A549 (cell line): ENCODE data around the gene SLC3A2. TPM values are rescaled to one million over a fixed set of nuclear protein-coding genes. Genes with fewer than 3 reads are reported as not detected.

ENCODE experiments used
- CBX2 ChIP-seq: fragments of 200-600 bp; sonication (generic); IDR thresholded peaks from 2 replicates; pipeline ENCODE4 v1.6.1; 2016; ENCODE audit warnings: low read depth, mild to moderate bottlenecking, borderline replicate concordance
- CEBPB ChIP-seq, 2 experiments: fragments of >200 bp in 1 of 2; sonication (Bioruptor Twin) in 1 of 2; formaldehyde crosslinking in 1 of 2; IDR thresholded peaks; 2 replicates each; pipeline ENCODE4 v1.6.1; 2012 to 2016
- FOSB ChIP-seq: fragments of 250-450 bp; sonication (Bioruptor Pico); IDR thresholded peaks from 2 replicates; pipeline ENCODE4 v1.5.0; 2020; ENCODE audit warnings: mild to moderate bottlenecking, moderate library complexity
- FOSL2 ChIP-seq, 2 experiments: fragments of 450-650 bp in 1 of 2; fragments of >200 bp in 1 of 2; sonication (Bioruptor Twin) in 1 of 2; formaldehyde crosslinking; IDR thresholded peaks; 2 replicates each; pipeline versions ENCODE4 v1.5.0 to v1.6.1; 2016 to 2020; ENCODE audit warnings: mild to moderate bottlenecking in 1 of 2, moderate library complexity in 1 of 2
- HDAC2 ChIP-seq: fragments of 200-600 bp; sonication (generic); IDR thresholded peaks from 2 replicates; pipeline ENCODE4 v1.6.1; 2016
- HOXB13 ChIP-seq: fragments of 250-450 bp; sonication (Bioruptor Pico); IDR thresholded peaks from 2 replicates; pipeline ENCODE4 v1.5.0; 2020; ENCODE audit warnings: low read depth, mild to moderate bottlenecking, moderate library complexity
- JUN ChIP-seq, 2 experiments: fragments of >200 bp; sonication (Bioruptor Twin); formaldehyde crosslinking; IDR thresholded peaks; 2 replicates in 1 of 2; 3 replicates in 1 of 2; pipeline ENCODE4 v1.6.1; 2016 to 2017
- JUNB ChIP-seq: fragments of >200 bp; sonication (Bioruptor Twin); formaldehyde crosslinking; IDR thresholded peaks from 2 replicates; pipeline ENCODE4 v1.6.1; 2016
- KDM1A ChIP-seq: fragments of 200-600 bp; sonication (generic); IDR thresholded peaks from 2 replicates; pipeline ENCODE4 v1.6.1; 2016; ENCODE audit warnings: low read depth, mild to moderate bottlenecking
- KDM5A ChIP-seq: fragments of 200-600 bp; sonication (generic); IDR thresholded peaks from 2 replicates; pipeline ENCODE4 v1.6.1; 2016; ENCODE audit warnings: antibody characterized with exemption, mild to moderate bottlenecking
- MYC ChIP-seq: IDR thresholded peaks from 2 replicates; pipeline ENCODE4 v1.6.1; 2012; ENCODE audit warnings: mild to moderate bottlenecking, inconsistent platforms, low read length, improper control_type of control experiment, borderline replicate concordance
- NPAS2 ChIP-seq: fragments of 250-450 bp; sonication (Bioruptor Pico); IDR thresholded peaks from 2 replicates; pipeline ENCODE4 v1.8.0; 2022; ENCODE audit warnings: mild to moderate bottlenecking, moderate library complexity, borderline replicate concordance
- NR3C1 ChIP-seq: fragments of >200 bp; sonication (Bioruptor Twin); formaldehyde crosslinking; IDR thresholded peaks from 3 replicates; pipeline ENCODE4 v1.6.1; 2017
- POLR2A ChIP-seq: IDR thresholded peaks from 2 replicates; pipeline ENCODE4 v1.6.1; 2012; ENCODE audit warnings: mild to moderate bottlenecking, low read length
- POLR2AphosphoS2 ChIP-seq: conservative IDR thresholded peaks from 2 replicates; pipeline ENCODE4 v1.6.1; 2012; ENCODE audit warnings: low read length, improper control_type of control experiment, inconsistent platforms
- RAD21 ChIP-seq, 2 experiments: fragments of >200 bp in 1 of 2; sonication (Bioruptor Twin) in 1 of 2; formaldehyde crosslinking in 1 of 2; IDR thresholded peaks in 1 of 2; conservative IDR thresholded peaks in 1 of 2; 2 replicates in 1 of 2; 3 replicates in 1 of 2; pipeline ENCODE4 v1.6.1; 2012 to 2018; ENCODE audit warnings: inconsistent platforms in 1 of 2
- SMC3 ChIP-seq: fragments of >200 bp; sonication (Bioruptor Twin); formaldehyde crosslinking; IDR thresholded peaks from 3 replicates; pipeline ENCODE4 v1.6.1; 2018; ENCODE audit warnings: inconsistent platforms
- SREBF2 ChIP-seq: fragments of 450-650 bp; IDR thresholded peaks from 2 replicates; pipeline ENCODE4 v1.6.1; 2014; ENCODE audit warnings: mild to moderate bottlenecking, moderate library complexity
- TFCP2L1 ChIP-seq: fragments of 250-450 bp; sonication (Bioruptor Pico); IDR thresholded peaks from 2 replicates; pipeline ENCODE4 v1.5.0; 2021; ENCODE audit warnings: mild to moderate bottlenecking
- TP53 ChIP-seq: fragments of 250-450 bp; sonication (Bioruptor Pico); IDR thresholded peaks from 2 replicates; pipeline ENCODE4 v1.5.0; 2021; ENCODE audit warnings: mild to moderate bottlenecking, moderate library complexity
- ZC3H11A ChIP-seq: fragments of 450-650 bp; IDR thresholded peaks from 2 replicates; pipeline ENCODE4 v1.6.1; 2014; ENCODE audit warnings: antibody characterized with exemption, mild to moderate bottlenecking
- ZFP36 ChIP-seq: fragments of 450-650 bp; IDR thresholded peaks from 2 replicates; pipeline ENCODE4 v1.6.1; 2014; ENCODE audit warnings: borderline replicate concordance; ENCODE audit not compliant: partially characterized antibody
- ZSCAN20 ChIP-seq: fragments of 250-450 bp; sonication (Bioruptor Pico); IDR thresholded peaks from 2 replicates; pipeline ENCODE4 v1.8.0; 2022; ENCODE audit warnings: mild to moderate bottlenecking, moderate library complexity
- polyA plus RNA-seq, 4 experiments: library from polyadenylated mRNA; depleted of rRNA in 3 of 4; stranded (reverse); fragments of >200 nt; fragmentation: RNase III in 1 of 4; extraction: RNeasy Plus Mini Kit Qiagen cat#74134 plus additional on column Dnase treatment in 1 of 4; gene quantifications; 2 replicates in 3 of 4; 3 replicates in 1 of 4; pipeline ENCODE4 v1.2.3, GENCODE V29; 2011 to 2017
- TF ChIP-seq, protein P1 (sequence below): fragments of 250-450 bp; sonication (Bioruptor Pico); IDR thresholded peaks from 2 replicates; pipeline ENCODE4 v1.5.0; 2021; ENCODE audit warnings: mild to moderate bottlenecking, moderate library complexity, borderline replicate concordance
- TF ChIP-seq, protein P2 (sequence below): IDR thresholded peaks from 2 replicates; pipeline ENCODE4 v1.6.1; 2012; ENCODE audit warnings: low read depth, borderline replicate concordance
- TF ChIP-seq, protein P3 (sequence below): IDR thresholded peaks from 2 replicates; pipeline ENCODE4 v1.6.1; 2012
- TF ChIP-seq, protein P4 (sequence below): fragments of 450-650 bp; IDR thresholded peaks from 2 replicates; pipeline ENCODE4 v1.6.1; 2014; ENCODE audit warnings: antibody characterized with exemption
- TF ChIP-seq, protein P5 (sequence below): IDR thresholded peaks from 2 replicates; pipeline ENCODE4 v1.6.1; 2012
- TF ChIP-seq, protein P6 (sequence below): fragments of 200-600 bp; sonication (generic); IDR thresholded peaks from 2 replicates; pipeline ENCODE4 v1.6.1; 2016; ENCODE audit warnings: antibody characterized with exemption, mild to moderate bottlenecking, moderate library complexity

SLC3A2 gene
- polyA plus RNA-seq, 2 of the 4 experiments (the other 2 are of a cell fraction) = 1,007 to 1,064 TPM

DNA sequence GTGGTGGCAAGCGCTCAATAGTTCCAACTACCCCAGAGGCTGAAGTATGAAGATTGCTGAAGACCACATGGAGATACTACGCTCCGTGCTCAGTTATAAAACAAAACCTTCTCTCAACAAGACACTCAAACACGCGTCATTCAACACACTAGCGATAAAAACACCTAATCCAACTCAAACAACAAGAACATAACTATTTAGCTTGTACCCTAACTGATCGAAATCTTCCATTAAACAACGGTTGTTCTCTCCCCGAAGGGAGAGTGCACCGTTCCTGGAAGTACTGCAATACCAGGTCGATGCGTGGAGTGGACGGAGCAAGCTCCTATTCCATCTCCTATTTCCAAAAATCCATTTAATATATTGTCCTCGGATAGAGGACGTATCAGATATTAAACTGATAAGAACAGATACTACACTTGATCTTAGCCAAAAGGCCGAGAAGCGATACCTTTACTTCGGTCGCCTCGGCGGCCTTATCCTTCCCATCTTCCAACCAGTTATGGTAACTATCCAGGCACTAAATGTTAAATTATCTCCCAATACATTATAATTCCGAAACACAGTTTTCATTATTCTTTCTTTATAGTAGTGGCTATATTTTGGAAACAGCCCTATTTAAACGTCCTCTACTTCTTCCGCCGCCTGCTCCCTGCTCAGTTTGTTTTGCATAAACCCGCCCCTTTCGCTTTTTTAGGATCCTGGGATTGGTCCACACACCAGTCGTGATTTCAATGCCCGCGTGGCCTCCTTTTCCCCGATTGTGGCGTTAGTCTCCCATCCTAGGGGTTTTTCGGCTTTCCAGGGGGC is 39.1 kb upstream of the SLC3A2 start (continued):
- TF ChIP-seq ZFP36 = no peak
- peak; percentile 100 for TF ChIP-seq TP53 (CRISPR knock-in tag)
- no peak for TF ChIP-seq KDM5A
- peak; percentile 95 for TF ChIP-seq POLR2A
- TF ChIP-seq TFCP2L1 = peak; percentile 100
- peak; percentile 100 for TF ChIP-seq FOSB
- peak in 1 of 2 experiments; percentile 72; a peak in 2 of 4 replicates for TF ChIP-seq CEBPB (IDR thresholded peaks at IDR 0.05)
- TF ChIP-seq HOXB13 = peak; percentile 61; the same call in 1 of the 2 replicates
- TF ChIP-seq KDM1A = no peak
- TF ChIP-seq, protein P1, sequence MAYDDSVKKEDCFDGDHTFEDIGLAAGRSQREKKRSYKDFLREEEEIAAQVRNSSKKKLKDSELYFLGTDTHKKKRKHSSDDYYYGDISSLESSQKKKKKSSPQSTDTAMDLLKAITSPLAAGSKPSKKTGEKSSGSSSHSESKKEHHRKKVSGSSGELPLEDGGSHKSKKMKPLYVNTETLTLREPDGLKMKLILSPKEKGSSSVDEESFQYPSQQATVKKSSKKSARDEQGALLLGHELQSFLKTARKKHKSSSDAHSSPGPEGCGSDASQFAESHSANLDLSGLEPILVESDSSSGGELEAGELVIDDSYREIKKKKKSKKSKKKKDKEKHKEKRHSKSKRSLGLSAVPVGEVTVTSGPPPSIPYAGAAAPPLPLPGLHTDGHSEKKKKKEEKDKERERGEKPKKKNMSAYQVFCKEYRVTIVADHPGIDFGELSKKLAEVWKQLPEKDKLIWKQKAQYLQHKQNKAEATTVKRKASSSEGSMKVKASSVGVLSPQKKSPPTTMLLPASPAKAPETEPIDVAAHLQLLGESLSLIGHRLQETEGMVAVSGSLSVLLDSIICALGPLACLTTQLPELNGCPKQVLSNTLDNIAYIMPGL = peak; percentile 100
- TF ChIP-seq ZSCAN20 = peak; percentile 86
- TF ChIP-seq, protein P2, sequence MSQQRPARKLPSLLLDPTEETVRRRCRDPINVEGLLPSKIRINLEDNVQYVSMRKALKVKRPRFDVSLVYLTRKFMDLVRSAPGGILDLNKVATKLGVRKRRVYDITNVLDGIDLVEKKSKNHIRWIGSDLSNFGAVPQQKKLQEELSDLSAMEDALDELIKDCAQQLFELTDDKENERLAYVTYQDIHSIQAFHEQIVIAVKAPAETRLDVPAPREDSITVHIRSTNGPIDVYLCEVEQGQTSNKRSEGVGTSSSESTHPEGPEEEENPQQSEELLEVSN = 0 out of 2 replicates have a peak, but pooled peaks have one; percentile 13
- TF ChIP-seq, protein P3, sequence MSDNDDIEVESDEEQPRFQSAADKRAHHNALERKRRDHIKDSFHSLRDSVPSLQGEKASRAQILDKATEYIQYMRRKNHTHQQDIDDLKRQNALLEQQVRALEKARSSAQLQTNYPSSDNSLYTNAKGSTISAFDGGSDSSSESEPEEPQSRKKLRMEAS = peak; percentile 93
- no peak for TF ChIP-seq FOSL2 (IDR thresholded peaks at IDR 0.05)
- TF ChIP-seq FOSL2 (CRISPR knock-in tag; IDR thresholded peaks at IDR 0.05) = peak; percentile 92
- TF ChIP-seq NPAS2 (CRISPR knock-in tag) = no peak
- TF ChIP-seq, protein P4, sequence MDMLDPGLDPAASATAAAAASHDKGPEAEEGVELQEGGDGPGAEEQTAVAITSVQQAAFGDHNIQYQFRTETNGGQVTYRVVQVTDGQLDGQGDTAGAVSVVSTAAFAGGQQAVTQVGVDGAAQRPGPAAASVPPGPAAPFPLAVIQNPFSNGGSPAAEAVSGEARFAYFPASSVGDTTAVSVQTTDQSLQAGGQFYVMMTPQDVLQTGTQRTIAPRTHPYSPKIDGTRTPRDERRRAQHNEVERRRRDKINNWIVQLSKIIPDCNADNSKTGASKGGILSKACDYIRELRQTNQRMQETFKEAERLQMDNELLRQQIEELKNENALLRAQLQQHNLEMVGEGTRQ = peak; percentile 38; the same call in 1 of the 2 replicates
- no peak for TF ChIP-seq SREBF2
- TF ChIP-seq HDAC2 = no peak
- TF ChIP-seq JUNB = peak; percentile 30; the same call in 1 of the 2 replicates
- TF ChIP-seq, protein P5, sequence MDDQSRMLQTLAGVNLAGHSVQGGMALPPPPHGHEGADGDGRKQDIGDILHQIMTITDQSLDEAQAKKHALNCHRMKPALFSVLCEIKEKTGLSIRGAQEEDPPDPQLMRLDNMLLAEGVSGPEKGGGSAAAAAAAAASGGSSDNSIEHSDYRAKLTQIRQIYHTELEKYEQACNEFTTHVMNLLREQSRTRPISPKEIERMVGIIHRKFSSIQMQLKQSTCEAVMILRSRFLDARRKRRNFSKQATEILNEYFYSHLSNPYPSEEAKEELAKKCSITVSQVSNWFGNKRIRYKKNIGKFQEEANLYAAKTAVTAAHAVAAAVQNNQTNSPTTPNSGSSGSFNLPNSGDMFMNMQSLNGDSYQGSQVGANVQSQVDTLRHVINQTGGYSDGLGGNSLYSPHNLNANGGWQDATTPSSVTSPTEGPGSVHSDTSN = peak; percentile 96
- TF ChIP-seq NR3C1 = no peak
- no peak; the same call in 2 of the 3 replicates for TF ChIP-seq SMC3
- TF ChIP-seq MYC = peak; percentile 67
- TF ChIP-seq CBX2 = peak; percentile 51; the same call in 1 of the 2 replicates
- TF ChIP-seq JUN (IDR thresholded peaks at IDR 0.05) = peak; percentile 100
- no peak; the same call in 1 of the 2 replicates for TF ChIP-seq ZC3H11A
- TF ChIP-seq RAD21 (conservative IDR thresholded peaks at IDR 0.05 in 1 of 2, IDR thresholded peaks at IDR 0.05 in 1 of 2) = no peak
- TF ChIP-seq, protein P6, sequence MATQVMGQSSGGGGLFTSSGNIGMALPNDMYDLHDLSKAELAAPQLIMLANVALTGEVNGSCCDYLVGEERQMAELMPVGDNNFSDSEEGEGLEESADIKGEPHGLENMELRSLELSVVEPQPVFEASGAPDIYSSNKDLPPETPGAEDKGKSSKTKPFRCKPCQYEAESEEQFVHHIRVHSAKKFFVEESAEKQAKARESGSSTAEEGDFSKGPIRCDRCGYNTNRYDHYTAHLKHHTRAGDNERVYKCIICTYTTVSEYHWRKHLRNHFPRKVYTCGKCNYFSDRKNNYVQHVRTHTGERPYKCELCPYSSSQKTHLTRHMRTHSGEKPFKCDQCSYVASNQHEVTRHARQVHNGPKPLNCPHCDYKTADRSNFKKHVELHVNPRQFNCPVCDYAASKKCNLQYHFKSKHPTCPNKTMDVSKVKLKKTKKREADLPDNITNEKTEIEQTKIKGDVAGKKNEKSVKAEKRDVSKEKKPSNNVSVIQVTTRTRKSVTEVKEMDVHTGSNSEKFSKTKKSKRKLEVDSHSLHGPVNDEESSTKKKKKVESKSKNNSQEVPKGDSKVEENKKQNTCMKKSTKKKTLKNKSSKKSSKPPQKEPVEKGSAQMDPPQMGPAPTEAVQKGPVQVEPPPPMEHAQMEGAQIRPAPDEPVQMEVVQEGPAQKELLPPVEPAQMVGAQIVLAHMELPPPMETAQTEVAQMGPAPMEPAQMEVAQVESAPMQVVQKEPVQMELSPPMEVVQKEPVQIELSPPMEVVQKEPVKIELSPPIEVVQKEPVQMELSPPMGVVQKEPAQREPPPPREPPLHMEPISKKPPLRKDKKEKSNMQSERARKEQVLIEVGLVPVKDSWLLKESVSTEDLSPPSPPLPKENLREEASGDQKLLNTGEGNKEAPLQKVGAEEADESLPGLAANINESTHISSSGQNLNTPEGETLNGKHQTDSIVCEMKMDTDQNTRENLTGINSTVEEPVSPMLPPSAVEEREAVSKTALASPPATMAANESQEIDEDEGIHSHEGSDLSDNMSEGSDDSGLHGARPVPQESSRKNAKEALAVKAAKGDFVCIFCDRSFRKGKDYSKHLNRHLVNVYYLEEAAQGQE = peak; percentile 95
- peak; percentile 97 for TF ChIP-seq POLR2AphosphoS2
